ENCODE data around the gene SPAG6.

Gene SPAG6

DNA sequence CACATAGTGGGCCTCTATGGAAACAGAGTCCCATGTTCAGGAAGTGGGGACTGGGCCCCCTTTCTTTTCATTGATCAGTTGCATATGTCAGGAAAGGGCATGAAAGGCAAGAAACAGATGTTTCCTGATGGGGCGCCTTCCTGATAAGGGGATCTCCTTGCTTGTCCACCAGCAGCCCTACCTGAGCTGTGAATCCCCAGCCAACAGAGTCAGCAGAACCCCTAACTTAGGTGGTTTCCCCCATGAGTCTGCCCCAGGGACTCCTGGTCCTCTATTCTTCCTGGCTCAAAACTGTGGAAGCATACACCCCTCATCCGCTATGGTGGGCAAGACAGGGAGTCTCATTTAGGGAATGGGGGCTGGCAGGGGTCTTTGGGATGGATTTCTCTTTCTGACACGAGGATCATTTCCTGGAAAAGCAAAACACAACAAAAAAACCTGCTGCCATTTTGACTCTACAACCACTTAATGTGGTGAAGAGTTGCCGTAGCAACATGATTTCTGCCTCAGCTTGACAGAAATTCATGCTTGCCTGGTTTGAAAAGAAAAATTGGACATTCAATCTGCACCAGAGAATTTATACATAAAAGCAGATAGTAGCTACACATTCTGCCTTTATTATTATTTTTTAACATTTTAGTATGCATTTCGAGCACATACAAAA is 119.8 kb downstream of the SPAG6 start:
- no peak for DNase-seq

DNA sequence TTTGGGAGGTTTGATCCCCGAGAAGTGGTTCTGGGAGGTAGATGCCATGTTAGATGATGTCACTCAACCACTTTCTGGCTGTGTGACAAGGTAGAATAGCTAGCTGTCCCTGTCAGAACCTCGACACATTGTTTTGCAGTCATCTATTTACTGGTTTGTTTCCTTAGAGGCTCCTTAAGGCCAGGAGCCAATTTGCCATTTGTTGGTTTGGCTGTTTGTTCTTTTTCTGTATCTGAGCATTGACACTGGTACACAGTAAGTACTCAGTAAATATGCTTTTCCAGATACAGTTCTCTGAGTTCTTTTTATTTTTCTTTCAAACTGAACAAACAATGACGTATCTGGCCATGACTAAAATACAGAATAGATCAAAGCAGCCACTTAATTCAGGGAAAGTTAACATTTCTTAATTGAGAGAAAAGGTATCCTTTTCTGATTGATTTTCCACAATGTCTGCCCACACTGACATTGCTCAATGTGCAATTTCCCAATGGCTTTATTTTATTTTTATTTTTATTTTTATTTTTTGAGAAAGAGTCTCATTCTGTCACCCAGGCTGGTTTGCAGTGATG is 121.6 kb downstream of the SPAG6 start:
- DNase-seq, result no peak
